C4-2B (cell line): ENCODE results near the gene MMP20.

Experiments
- H3K27ac ChIP-seq: fragments of 450-650 bp; 2 replicates; pipeline ENCODE4 v1.5.1; 2017
- ZFX ChIP-seq: fragments of 450-650 bp; IDR thresholded peaks from 2 replicates; pipeline ENCODE4 v1.6.1; 2017
- TF ChIP-seq, protein P1 (sequence below): fragments of 450-650 bp; conservative IDR thresholded peaks from 2 replicates; pipeline ENCODE4 v1.5.1; 2017; ENCODE audit warnings: mild to moderate bottlenecking

MMP20 gene

DNA sequence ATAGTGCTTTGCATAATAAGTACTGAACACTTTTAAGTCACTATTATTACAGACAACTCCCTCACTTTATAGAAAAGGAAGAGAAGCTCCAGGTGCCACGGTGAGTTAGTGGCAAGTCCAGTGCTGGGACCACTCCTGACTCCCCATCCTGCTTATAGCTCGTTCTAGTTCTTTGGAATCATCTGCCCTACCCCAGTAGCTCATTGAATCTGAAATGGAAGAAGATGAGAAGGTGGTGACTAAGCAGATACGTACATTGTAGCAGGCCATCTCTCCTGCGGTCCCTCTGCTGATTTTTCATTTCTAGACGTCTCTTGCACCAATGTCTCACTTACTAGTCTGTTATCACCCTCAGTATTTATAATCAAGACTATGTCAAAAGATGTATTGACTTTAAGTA is 21.6 kb downstream of the MMP20 start:
- no peak overlapping the region for H3K27ac ChIP-seq
- TF ChIP-seq ZFX, result no peak
- TF ChIP-seq, protein P1, sequence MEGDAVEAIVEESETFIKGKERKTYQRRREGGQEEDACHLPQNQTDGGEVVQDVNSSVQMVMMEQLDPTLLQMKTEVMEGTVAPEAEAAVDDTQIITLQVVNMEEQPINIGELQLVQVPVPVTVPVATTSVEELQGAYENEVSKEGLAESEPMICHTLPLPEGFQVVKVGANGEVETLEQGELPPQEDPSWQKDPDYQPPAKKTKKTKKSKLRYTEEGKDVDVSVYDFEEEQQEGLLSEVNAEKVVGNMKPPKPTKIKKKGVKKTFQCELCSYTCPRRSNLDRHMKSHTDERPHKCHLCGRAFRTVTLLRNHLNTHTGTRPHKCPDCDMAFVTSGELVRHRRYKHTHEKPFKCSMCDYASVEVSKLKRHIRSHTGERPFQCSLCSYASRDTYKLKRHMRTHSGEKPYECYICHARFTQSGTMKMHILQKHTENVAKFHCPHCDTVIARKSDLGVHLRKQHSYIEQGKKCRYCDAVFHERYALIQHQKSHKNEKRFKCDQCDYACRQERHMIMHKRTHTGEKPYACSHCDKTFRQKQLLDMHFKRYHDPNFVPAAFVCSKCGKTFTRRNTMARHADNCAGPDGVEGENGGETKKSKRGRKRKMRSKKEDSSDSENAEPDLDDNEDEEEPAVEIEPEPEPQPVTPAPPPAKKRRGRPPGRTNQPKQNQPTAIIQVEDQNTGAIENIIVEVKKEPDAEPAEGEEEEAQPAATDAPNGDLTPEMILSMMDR, result no peak

DNA sequence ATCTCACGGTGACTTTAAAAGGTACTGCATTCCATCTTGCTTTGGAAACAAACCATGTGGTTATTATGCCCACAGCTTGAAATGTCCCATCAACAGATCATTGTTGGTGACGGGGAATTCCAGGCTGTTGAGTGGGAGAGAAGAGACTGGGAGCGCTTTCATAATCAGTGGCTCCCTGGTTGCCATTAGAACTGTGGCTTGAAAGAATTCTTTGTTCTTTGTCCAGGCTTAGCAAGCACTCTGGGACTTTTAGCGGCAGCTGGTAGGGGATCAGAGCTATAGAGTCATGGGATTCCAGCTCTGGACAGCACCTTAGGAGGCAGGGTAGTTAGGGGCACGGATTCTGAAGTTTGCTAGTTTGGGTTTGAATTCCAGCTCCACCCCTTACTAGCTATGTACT is 22.0 kb downstream of the MMP20 start:
- no peak for TF ChIP-seq ZFX
- TF ChIP-seq, protein P1, result no peak

DNA sequence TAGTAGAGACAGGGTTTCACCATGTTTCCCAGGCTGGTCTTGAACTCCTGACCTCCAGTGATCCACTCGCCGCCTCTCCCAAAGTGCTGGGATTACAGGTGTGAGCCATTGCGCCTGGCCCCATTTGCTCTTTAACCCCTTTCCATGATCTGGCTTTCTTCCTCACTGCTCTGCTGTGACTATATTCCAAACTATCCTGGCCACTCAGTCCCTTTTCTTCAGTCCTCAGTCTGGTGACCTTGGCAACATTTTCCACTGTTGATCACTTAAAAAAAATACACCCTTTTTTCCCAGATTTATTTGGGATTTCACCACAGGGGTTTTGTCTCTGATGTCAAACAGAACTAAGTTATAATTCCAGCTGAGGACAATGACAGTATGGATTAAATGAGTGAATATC is 24.5 kb downstream of the MMP20 start:
- no peak overlapping the region for H3K27ac ChIP-seq
- TF ChIP-seq, protein P1, result no peak
- TF ChIP-seq ZFX, result no peak

More for the DNA sequence above, 22.0 kb downstream of the MMP20 start:
- no peak overlapping the region for H3K27ac ChIP-seq

DNA sequence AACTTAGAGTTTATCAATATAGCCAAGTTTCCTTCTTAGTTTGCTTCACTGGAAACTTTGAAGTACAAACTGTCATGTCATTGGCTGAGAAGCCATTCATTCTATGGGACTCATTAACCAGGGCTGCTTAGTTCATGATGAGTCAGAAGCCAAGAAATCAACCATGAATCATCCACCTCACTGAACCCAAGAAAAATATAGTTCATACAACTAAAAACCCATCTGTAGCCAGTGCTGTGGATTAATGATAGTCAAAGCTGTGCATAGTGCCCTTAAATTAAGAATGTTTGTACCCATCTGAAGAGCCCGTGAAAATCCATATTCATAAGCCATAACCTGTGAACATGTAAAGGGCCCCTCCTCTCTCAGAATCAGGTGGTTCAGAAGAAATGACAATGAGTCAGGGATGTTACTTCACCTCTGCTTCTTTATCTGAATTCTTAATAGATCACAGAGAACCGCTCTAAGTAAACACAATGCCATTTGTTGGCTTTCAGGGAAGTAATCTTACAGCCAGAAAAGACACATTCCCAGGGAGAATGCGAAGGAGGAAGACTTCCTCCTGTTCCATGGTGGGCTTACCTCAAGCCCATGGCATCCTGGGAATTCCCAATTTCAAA is 25.4 kb downstream of the MMP20 start:
- H3K27ac ChIP-seq, result no peak overlapping the region
- TF ChIP-seq, protein P1, result no peak
- TF ChIP-seq ZFX, result no peak

DNA sequence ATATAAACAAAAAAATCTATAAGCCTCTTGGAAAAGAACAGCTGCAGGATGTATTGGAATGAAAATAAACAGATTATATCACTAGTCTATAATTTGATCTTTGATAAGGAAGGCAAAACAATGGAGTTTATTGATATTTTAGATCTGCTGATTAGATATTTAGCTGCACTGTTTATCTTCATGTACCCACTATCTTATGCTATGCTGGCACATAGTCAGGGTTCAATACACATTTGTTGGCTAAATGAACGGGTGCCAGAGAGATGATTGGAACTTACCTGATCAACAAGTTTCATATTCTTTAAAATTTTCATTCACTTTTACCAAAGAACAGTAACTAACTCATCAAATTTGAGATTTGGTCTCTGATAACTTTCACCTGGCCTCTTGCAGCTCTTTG is 26.9 kb downstream of the MMP20 start:
- H3K27ac ChIP-seq, result no peak overlapping the region
- no peak for TF ChIP-seq ZFX
- TF ChIP-seq, protein P1, result no peak

DNA sequence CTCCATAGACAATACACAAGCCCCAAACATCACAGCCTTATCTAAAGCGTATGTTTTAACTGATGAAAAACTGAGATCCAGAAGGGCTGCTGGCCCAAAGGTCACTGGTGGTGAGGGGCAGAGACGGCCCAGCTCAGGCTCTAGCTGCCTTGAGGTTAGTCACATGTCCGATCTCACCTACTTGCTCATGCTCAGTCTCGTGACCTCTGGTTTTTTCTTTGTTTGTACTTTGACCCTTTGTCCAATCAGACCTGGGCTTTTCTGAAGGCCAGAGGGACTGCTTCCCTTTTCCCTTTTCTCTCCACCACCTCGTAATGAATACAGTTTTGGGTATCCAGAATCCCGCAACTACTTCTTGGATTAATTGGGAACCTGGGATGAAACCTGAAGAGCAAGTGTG is 28.6 kb downstream of the MMP20 start:
- no peak overlapping the region for H3K27ac ChIP-seq

More for the DNA sequence above, 28.6 kb downstream of the MMP20 start:
- no peak for TF ChIP-seq ZFX
- TF ChIP-seq, protein P1, result no peak
